H9 (cell line): ENCODE results near the gene IFNA6. TPM values are rescaled to one million over a fixed set of nuclear protein-coding genes. Genes with fewer than 3 reads are reported as not detected.

Source experiments
- DNase-seq: peaks from one replicate; pipeline ENCODE4 v3.0.0-alpha.2; 2017
- H2AFZ ChIP-seq: one replicate; pipeline ENCODE4 v1.6.1; 2013; ENCODE audit warnings: mild to moderate bottlenecking, low read length, control low read depth, moderate library complexity
- H2AK5ac ChIP-seq: 2 replicates; pipeline ENCODE4 v1.6.1; 2013; ENCODE audit warnings: low read length, control low read depth, mixed read lengths; ENCODE audit not compliant: insufficient read length
- H2BK120ac ChIP-seq: one replicate; pipeline ENCODE4 v1.6.1; 2013; ENCODE audit warnings: low read depth, mild to moderate bottlenecking, low read length, control low read depth, inconsistent platforms; ENCODE audit not compliant: poor library complexity, severe bottlenecking
- H2BK12ac ChIP-seq: 2 replicates; pipeline ENCODE4 v1.6.1; 2013; ENCODE audit warnings: low read length, control low read depth, mixed read lengths, low read depth; ENCODE audit not compliant: insufficient read length
- H2BK15ac ChIP-seq: 2 replicates; pipeline ENCODE4 v1.6.1; 2013; ENCODE audit warnings: low read depth, low read length, control low read depth
- H2BK20ac ChIP-seq: one replicate; pipeline ENCODE4 v1.6.1; 2013; ENCODE audit warnings: low read depth, mild to moderate bottlenecking, low read length, control low read depth, inconsistent platforms; ENCODE audit not compliant: poor library complexity, severe bottlenecking
- H2BK5ac ChIP-seq: 2 replicates; pipeline ENCODE4 v1.6.1; 2013; ENCODE audit warnings: low read length, control low read depth, mixed read lengths; ENCODE audit not compliant: insufficient read length
- H3K14ac ChIP-seq: 2 replicates; pipeline ENCODE4 v1.6.1; 2013; ENCODE audit warnings: low read length, control low read depth; ENCODE audit not compliant: insufficient read depth
- H3K18ac ChIP-seq: 2 replicates; pipeline ENCODE4 v1.6.1; 2013; ENCODE audit warnings: low read depth, mild to moderate bottlenecking, mixed read lengths, low read length, control low read depth; ENCODE audit not compliant: insufficient read length
- H3K23ac ChIP-seq: 2 replicates; pipeline ENCODE4 v1.6.1; 2013; ENCODE audit warnings: low read length, control low read depth, mixed read lengths, low read depth; ENCODE audit not compliant: insufficient read length
- H3K23me2 ChIP-seq: 2 replicates; pipeline ENCODE4 v1.6.1; 2013; ENCODE audit warnings: low read depth, mild to moderate bottlenecking, mixed read lengths, low read length, control low read depth; ENCODE audit not compliant: insufficient read length, poor library complexity, severe bottlenecking
- H3K27ac ChIP-seq: 2 replicates; pipeline ENCODE4 v1.5.1; 2013; ENCODE audit warnings: low read length, control low read depth, mixed read lengths, low read depth; ENCODE audit not compliant: insufficient read length
- H3K27me3 ChIP-seq: 2 replicates; pipeline ENCODE4 v1.6.1; 2013; ENCODE audit warnings: low read length, control low read depth, inconsistent platforms; ENCODE audit not compliant: insufficient read depth
- H3K4ac ChIP-seq: 2 replicates; pipeline ENCODE4 v1.6.1; 2013; ENCODE audit warnings: low read depth, mild to moderate bottlenecking, control low read depth, inconsistent platforms, low read length, moderate library complexity
- H3K4me1 ChIP-seq: 2 replicates; pipeline ENCODE4 v1.6.1; 2013; ENCODE audit warnings: low read length, control low read depth, inconsistent platforms; ENCODE audit not compliant: insufficient read depth
- H3K4me2 ChIP-seq: 2 replicates; pipeline ENCODE4 v1.6.1; 2013; ENCODE audit warnings: low read length, control low read depth, mixed read lengths; ENCODE audit not compliant: insufficient read length, insufficient read depth
- H3K56ac ChIP-seq: 2 replicates; pipeline ENCODE4 v1.6.1; 2013; ENCODE audit warnings: low read depth, mild to moderate bottlenecking, mixed read lengths, low read length, control low read depth; ENCODE audit not compliant: insufficient read length
- H3K79me1 ChIP-seq: 2 replicates; pipeline ENCODE4 v1.6.1; 2013; ENCODE audit warnings: low read depth, mild to moderate bottlenecking, moderate library complexity, low read length, control low read depth, inconsistent platforms; ENCODE audit not compliant: insufficient read depth, poor library complexity, severe bottlenecking
- H3K79me2 ChIP-seq: 2 replicates; pipeline ENCODE4 v1.6.1; 2013; ENCODE audit warnings: low read length, control low read depth, inconsistent platforms; ENCODE audit not compliant: insufficient read depth
- H3K9ac ChIP-seq: 2 replicates; pipeline ENCODE4 v1.6.1; 2013; ENCODE audit warnings: low read length, control low read depth, mixed read lengths; ENCODE audit not compliant: insufficient read length; ENCODE audit errors: extremely low read depth
- H3K9me3 ChIP-seq: one replicate; pipeline ENCODE4 v1.6.1; 2013; ENCODE audit warnings: low read depth, low read length, inconsistent platforms; ENCODE audit not compliant: control insufficient read depth
- H3T11ph ChIP-seq: one replicate; pipeline ENCODE4 v1.6.1; 2013; ENCODE audit warnings: mild to moderate bottlenecking, low read length, control low read depth, inconsistent platforms
- H4K20me1 ChIP-seq: one replicate; pipeline ENCODE4 v1.6.1; 2013; ENCODE audit not compliant: control insufficient read depth, insufficient read length, insufficient read depth
- H4K5ac ChIP-seq: 2 replicates; pipeline ENCODE4 v1.6.1; 2013; ENCODE audit warnings: low read depth, mild to moderate bottlenecking, mixed read lengths, low read length, control low read depth; ENCODE audit not compliant: insufficient read length
- H4K8ac ChIP-seq: replicated peaks from 2 replicates; pipeline ENCODE4 v1.6.1; 2013; ENCODE audit warnings: low read length, control low read depth, mixed read lengths, low read depth; ENCODE audit not compliant: insufficient read length
- H4K91ac ChIP-seq: 2 replicates; pipeline ENCODE4 v1.6.1; 2013; ENCODE audit warnings: low read depth, mild to moderate bottlenecking, moderate library complexity, mixed read lengths, low read length, control low read depth; ENCODE audit not compliant: insufficient read length
- H3K27ac Mint-ChIP-seq, 3 experiments: 2 replicates in 2 of 3; 3 replicates in 1 of 3; pipeline ENCODE4 v1.8.0; 2020 to 2021; ENCODE audit warnings: mixed read lengths in 3 of 3, mild to moderate bottlenecking in 1 of 3, moderate library complexity in 1 of 3
- H3K27me3 Mint-ChIP-seq: 2 replicates; pipeline ENCODE4 v1.8.0; 2021; ENCODE audit warnings: low read depth, mild to moderate bottlenecking, moderate library complexity, mixed read lengths
- H3K36me3 Mint-ChIP-seq, 3 experiments: 2 replicates in 2 of 3; 3 replicates in 1 of 3; pipeline ENCODE4 v1.8.0; 2020 to 2021; ENCODE audit warnings: low read depth in 3 of 3, mixed read lengths in 3 of 3; ENCODE audit not compliant: insufficient read depth in 1 of 3
- H3K4me1 Mint-ChIP-seq, 2 experiments: 2 replicates each; pipeline ENCODE4 v1.8.0; 2020; ENCODE audit warnings: mixed read lengths in 2 of 2
- H3K4me3 Mint-ChIP-seq, 2 experiments: 2 replicates in 1 of 2; 3 replicates in 1 of 2; pipeline ENCODE4 v1.8.0; 2020 to 2021; ENCODE audit warnings: mild to moderate bottlenecking in 2 of 2, mixed read lengths in 2 of 2, moderate library complexity in 1 of 2
- H3K9me3 Mint-ChIP-seq, 2 experiments: 2 replicates in 1 of 2; 3 replicates in 1 of 2; pipeline ENCODE4 v1.8.0; 2020; ENCODE audit warnings: mild to moderate bottlenecking in 2 of 2, mixed read lengths in 2 of 2, moderate library complexity in 1 of 2
- WGBS: extraction: QIAGEN DNeasy Blood & Tissue Kit; methylation state at CpG from one replicate; pipeline ENCODE4 v1.1.7; 2013; ENCODE audit warnings: missing lambda C conversion rate, low lambda C conversion rate, mixed read lengths; ENCODE audit not compliant: insufficient read length; ENCODE audit errors: extremely low coverage; 5-methylcytosine and 5-hydroxymethylcytosine counted together
- total RNA-seq: library from RNA; stranded (reverse); gene quantifications from 2 replicates; pipeline ENCODE4 v1.2.1, GENCODE V29; 2021
- TF ChIP-seq, protein P1 (sequence below): fragments of 200-600 bp; sonication (generic); conservative IDR thresholded peaks from 3 replicates; pipeline ENCODE4 v1.8.0; 2021; ENCODE audit warnings: antibody characterized with exemption, mild to moderate bottlenecking

Gene IFNA6
- total RNA-seq, 1 experiment from 2014 or later, result not detected

DNA sequence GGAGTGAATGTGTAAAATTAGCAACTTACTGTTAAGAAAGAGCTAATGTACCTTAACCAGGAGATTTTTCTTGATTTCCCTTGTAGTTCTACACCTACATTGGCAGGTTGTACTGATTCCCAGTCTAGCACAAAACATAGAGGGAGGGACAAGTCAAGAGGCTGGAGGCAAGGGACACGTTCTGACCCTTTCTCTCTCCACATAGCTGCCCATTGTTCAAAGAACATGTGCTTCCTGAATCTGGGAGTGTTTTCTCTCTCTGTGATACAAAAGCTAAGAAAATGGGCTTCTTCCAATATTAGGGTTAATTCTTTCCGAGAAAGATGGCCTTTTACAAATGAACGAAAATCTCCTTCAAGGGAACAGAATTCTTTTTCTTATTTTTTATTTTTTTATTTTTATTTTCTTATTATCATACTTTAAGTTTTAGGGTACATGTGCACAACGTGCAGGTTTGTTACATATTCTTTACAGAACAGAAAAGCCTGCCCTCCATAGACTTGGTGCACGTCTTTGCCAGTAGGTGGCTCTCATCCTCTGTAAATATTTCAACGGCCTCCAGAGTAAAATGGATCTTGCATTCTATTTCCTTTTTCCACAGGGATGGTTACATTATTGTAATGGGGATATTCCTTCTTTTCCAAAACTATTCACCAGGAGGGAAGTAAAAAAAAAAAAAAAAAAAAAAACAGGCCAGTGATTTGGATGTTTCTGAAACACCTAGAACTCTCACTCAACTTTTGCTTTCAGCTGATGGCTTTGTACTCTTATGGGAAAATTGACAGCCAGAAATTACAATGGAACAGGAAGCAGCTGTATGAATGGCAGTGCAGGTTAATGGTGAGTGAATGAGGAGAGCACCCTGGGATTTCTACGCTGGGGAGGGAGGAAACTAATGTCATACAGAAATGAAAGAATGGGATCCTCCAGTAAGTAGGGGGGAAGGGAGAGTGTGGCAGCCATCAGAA lies 32.4 kb downstream of the IFNA6 start:
- no peak overlapping the region for H4K5ac ChIP-seq
- H2BK5ac ChIP-seq, result no peak overlapping the region
- H3K79me1 ChIP-seq, result no peaks in the 10 kb centered on the region
- TF ChIP-seq, protein P1, sequence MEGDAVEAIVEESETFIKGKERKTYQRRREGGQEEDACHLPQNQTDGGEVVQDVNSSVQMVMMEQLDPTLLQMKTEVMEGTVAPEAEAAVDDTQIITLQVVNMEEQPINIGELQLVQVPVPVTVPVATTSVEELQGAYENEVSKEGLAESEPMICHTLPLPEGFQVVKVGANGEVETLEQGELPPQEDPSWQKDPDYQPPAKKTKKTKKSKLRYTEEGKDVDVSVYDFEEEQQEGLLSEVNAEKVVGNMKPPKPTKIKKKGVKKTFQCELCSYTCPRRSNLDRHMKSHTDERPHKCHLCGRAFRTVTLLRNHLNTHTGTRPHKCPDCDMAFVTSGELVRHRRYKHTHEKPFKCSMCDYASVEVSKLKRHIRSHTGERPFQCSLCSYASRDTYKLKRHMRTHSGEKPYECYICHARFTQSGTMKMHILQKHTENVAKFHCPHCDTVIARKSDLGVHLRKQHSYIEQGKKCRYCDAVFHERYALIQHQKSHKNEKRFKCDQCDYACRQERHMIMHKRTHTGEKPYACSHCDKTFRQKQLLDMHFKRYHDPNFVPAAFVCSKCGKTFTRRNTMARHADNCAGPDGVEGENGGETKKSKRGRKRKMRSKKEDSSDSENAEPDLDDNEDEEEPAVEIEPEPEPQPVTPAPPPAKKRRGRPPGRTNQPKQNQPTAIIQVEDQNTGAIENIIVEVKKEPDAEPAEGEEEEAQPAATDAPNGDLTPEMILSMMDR, result peak; percentile 79
- no peaks in the 10 kb centered on the region for H3K9me3 ChIP-seq
- H3K18ac ChIP-seq, result no peak overlapping the region
- H2AK5ac ChIP-seq, result no peak overlapping the region
- no peaks in the 10 kb centered on the region for H3K79me2 ChIP-seq
- H3K56ac ChIP-seq, result no peak overlapping the region
- Mint-ChIP-seq H3K27ac (no peak overlapping the region), H3K9me3 (no peaks in the 10 kb centered on the region), H3K4me1 (peaks cover 3 to 4% of the 10 kb centered on the region in 2 experiments), H3K4me3 (no peak overlapping the region), H3K36me3 (0 out of 7 replicates have a peak, but pooled peaks cover 0 to 3% (median 0%) of the 10 kb centered on the region in 3 experiments), H3K27me3 (peaks cover 15% of the 10 kb centered on the region)
- H3K27me3 ChIP-seq, result no peaks in the 10 kb centered on the region
- H4K8ac ChIP-seq, result no peak overlapping the region
- no peaks in the 10 kb centered on the region for H3K23me2 ChIP-seq
- no peak overlapping the region for H3K27ac ChIP-seq
- H3K9ac ChIP-seq, result no peak overlapping the region
- no peaks in the 10 kb centered on the region for H3K4me1 ChIP-seq
- no CpG with 5 or more reads among the region's 7 CpGs for WGBS
- no peak for DNase-seq
- no peak overlapping the region for H2BK20ac ChIP-seq
- no peak overlapping the region for H2BK15ac ChIP-seq
- H4K20me1 ChIP-seq, result no peaks in the 10 kb centered on the region
- H2BK12ac ChIP-seq, result no peak overlapping the region
- no peak overlapping the region for H2BK120ac ChIP-seq
- H3K14ac ChIP-seq, result no peak overlapping the region
- no peak overlapping the region for H3T11ph ChIP-seq
- no peak overlapping the region for H2AFZ ChIP-seq
- H3K4ac ChIP-seq, result no peak overlapping the region
- H4K91ac ChIP-seq, result no peak overlapping the region
- no peak overlapping the region for H3K4me2 ChIP-seq
- H3K23ac ChIP-seq, result no peak overlapping the region
